ENCODE data around the gene AHSA1. TPM values are rescaled to one million over a fixed set of nuclear protein-coding genes. Genes with fewer than 3 reads are reported as not detected.

The AHSA1 gene
- total RNA-seq (ENCODE audit: low replicate concordance), result 107 and 193 TPM in 2 replicates

DNA sequence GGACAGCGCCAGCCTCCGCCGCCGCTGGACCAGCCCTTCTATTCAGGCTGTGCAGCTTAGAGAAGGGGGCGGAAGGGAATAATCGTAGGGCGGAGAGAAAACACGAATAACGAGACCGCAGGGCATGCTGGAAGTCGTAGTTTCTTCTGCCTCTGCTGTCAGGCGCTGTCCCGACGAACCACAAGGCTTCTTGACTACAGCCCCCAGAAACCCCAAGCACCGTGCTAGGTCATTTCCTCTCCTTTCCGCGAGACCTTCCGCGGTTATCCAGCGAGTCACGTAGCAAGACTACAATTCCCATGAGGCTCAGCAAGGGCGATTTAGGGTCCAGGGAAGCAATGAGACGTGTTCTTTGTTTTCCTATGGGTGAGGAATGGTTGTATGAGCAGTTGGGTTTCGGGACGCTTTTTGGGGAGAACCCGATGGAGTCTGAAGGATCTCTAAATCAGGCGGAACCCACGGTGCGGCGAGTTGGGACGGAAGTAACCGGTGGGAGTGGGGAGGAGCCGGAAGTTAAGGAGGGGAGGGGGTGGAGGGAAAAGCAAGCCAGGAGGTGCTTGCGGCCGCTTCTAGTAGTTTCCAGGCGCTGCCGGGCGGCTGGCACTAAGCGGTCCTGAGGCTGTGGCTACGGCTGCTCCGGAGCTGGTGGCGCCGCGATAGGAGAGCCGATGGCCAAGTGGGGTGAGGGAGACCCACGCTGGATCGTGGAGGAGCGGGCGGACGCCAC, at the start of gene AHSA1, which contains the start of gene VIPAS39:
Gene AHSA1 (plus strand): TSS at position 572 of the 727 bp plus-strand sequence. CDS start 97 bp downstream, at position 669.
Gene VIPAS39 (minus strand): TSS at position 80 of the 727 bp plus-strand sequence. CDS start 3,499 bp downstream, outside the sequence.

DNA sequence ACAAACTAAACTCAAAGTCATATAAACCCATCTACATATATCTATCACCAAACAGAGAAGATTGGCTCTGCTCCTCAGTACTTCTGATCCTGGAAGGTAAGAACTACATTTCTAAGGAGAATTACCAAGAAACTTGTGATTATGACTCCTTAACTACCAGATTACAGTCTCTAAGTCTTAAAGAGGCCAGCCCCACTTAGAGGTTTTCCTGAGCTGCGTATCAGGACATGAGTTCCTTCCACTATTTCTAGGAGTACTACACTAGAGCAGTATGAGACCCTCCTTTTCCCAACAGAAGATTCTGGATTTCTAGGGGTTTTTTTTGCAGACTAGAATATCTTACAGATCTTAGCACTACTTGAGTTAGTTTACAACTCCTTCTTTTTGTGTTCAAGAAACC, 34.5 kb upstream of the AHSA1 start, which contains the start of gene NOXRED1:
Gene NOXRED1 (minus strand): TSS at position 101 of the 400 bp plus-strand sequence. CDS start 634 bp downstream, outside the sequence.

DNA sequence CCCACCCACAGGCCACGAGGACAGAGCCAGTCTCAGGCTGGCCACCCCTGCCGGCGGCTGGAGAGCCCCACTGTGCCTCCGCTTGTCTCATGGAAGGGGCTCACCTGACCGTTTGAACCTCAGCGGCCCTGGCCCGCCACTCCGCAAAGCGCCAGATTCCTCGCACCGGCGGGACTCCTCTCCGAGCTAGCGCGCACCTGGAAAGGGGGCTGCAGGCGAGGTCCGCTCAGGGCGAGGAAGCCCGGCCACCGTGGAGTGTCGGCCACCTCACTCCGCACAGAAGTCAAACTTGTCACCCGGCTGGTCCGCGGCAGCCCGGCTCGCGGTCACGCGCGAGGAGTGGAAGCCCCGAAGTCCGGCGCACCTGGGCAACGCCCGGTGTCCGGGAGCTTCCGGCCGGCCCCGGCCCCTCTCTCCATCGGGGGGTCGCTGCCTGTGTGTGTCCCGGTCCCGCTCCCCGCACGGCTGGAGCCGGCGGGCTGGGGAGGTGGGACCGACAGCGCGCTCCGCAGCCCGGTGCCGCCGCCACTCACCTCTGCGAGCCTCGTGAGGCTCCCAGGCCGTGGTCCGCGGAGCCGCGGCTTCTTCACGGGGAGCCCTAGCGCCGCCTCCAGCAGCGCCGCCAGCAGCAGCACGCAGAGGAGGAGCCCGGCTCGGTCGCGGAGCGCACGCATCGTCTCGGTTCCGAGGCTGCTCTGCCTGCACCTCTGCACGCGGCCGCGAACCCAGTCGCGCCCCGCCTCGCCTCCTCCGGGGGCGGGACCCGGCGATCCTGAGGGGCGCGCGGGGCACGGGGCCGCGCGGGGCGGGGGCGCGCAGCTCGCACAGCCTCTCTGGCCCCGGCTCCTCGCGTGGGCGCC, 40.5 kb downstream of the AHSA1 start, which contains the start of gene ISM2:
Gene ISM2 (minus strand): TSS at position 697 of the 860 bp plus-strand sequence. CDS start 23 bp downstream, at position 674.

Other genes starting within 250 kb of the AHSA1 start
- gene NGB, start 186.9 kb upstream of the AHSA1 start, total RNA-seq (ENCODE audit: low replicate concordance), result not detected in 2 replicates
- gene POMT2, start 137.2 kb upstream of the AHSA1 start, total RNA-seq (ENCODE audit: low replicate concordance), result 8.6 and 10.1 TPM in 2 replicates
- 24.5 and 44.8 TPM in 2 replicates for gene GSTZ1, start 137.1 kb upstream of the AHSA1 start, total RNA-seq (ENCODE audit: low replicate concordance)
- gene TMED8, start 81.0 kb upstream of the AHSA1 start, total RNA-seq (ENCODE audit: low replicate concordance), result 5.1 and 8.7 TPM in 2 replicates
- gene SAMD15, start 80.7 kb upstream of the AHSA1 start, total RNA-seq (ENCODE audit: low replicate concordance), result 1.4 and 2.0 TPM in 2 replicates
- gene NOXRED1, start 34.6 kb upstream of the AHSA1 start, total RNA-seq (ENCODE audit: low replicate concordance), result 0.08 and 0.70 TPM in 2 replicates
- gene VIPAS39, start 492 bp upstream of the AHSA1 start, total RNA-seq (ENCODE audit: low replicate concordance), result 27.4 and 31.6 TPM in 2 replicates
- gene ISM2, start 40.7 kb downstream of the AHSA1 start, total RNA-seq (ENCODE audit: low replicate concordance), result under 0.01 TPM in 1 of 2 replicates, not detected in the other
- 14.4 and 28.3 TPM in 2 replicates for gene SPTLC2, start 158.5 kb downstream of the AHSA1 start, total RNA-seq (ENCODE audit: low replicate concordance)
- gene ALKBH1, start 249.9 kb downstream of the AHSA1 start, total RNA-seq (ENCODE audit: low replicate concordance), result 4.7 and 6.6 TPM in 2 replicates